ENCODE measurements around the gene ATP8B1. TPM values are rescaled to one million over a fixed set of nuclear protein-coding genes. Genes with fewer than 3 reads are reported as not detected.

Gene ATP8B1
- total and polyA plus RNA-seq, 9 of the 15 experiments (the other 6 are each of a cell fraction or from before 2014, with no cell fraction given), result 0.01 to 0.22 (median 0.03) TPM; not detected in 3

DNA sequence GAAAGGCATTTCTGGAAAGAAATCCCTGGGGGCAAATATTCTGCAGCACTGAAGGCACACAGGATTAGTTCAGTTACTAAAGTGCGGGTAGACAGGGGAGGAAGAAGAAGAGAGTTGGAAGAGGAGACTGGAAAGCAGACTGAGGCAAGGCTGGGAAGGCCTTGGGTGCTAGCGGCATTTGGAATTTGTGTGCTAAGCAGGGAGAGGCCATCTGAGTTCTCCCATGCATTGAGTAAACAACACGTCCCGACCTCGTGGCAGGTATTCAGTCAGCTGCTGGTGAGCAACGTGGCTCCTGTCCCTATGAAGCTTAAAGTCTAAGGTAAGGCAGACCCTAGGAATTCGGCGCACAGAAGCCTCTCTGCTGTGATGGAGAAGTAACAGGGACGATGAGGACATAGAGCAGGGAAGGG is 30.7 kb downstream of the ATP8B1 start (continued):
- TF ChIP-seq EHMT2 (IDR thresholded peaks at IDR 0.05) (no peak), ZNF174 (CRISPR knock-in tag; IDR thresholded peaks at IDR 0.05) (no peak), SREBF2 (CRISPR knock-in tag; IDR thresholded peaks at IDR 0.05) (no peak), CTBP1 (IDR thresholded peaks at IDR 0.05; ENCODE audit: borderline replicate concordance) (no peak), ZNF766 (CRISPR knock-in tag; conservative IDR thresholded peaks at IDR 0.05) (no peak), PCBP1 (IDR thresholded peaks at IDR 0.05; ENCODE audit: low read depth, low read length, poor library complexity, severe bottlenecking) (no peak), ZNF224 (CRISPR knock-in tag; IDR thresholded peaks at IDR 0.05) (no peak), ZNF57 (CRISPR knock-in tag; IDR thresholded peaks at IDR 0.05) (no peak), SNRNP70 (optimal IDR thresholded peaks at IDR 0.05; ENCODE audit: low read depth, low read length) (no peak), RCOR1 (IDR thresholded peaks at IDR 0.05; ENCODE audit: borderline replicate concordance in 1 of 2, low read depth in 2 of 2, low read length in 2 of 2) (no peak), ZNF592 (IDR thresholded peaks at IDR 0.05) (no peak), LCOR (CRISPR knock-in tag; IDR thresholded peaks at IDR 0.05) (no peak)
